A549 (cell line): ENCODE data around the gene SCYGR7.

Experiments used
- BHLHE40 ChIP-seq: IDR thresholded peaks from 2 replicates; pipeline ENCODE4 v1.6.1; 2012; ENCODE audit warnings: low read depth, low read length, inconsistent platforms
- EP300 ChIP-seq, 2 experiments: fragments of >200 bp; sonication (Bioruptor Twin); formaldehyde crosslinking; IDR thresholded peaks; 2 replicates in 1 of 2; 3 replicates in 1 of 2; pipeline ENCODE4 v1.6.1; 2016 to 2017
- ESRRA ChIP-seq: fragments of 150-350 bp; IDR thresholded peaks from 2 replicates; pipeline ENCODE4 v1.6.1; 2014; ENCODE audit warnings: mild to moderate bottlenecking, low read length, borderline replicate concordance
- JUN ChIP-seq, 2 experiments: fragments of >200 bp; sonication (Bioruptor Twin); formaldehyde crosslinking; IDR thresholded peaks; 2 replicates in 1 of 2; 3 replicates in 1 of 2; pipeline ENCODE4 v1.6.1; 2016 to 2017
- JUNB ChIP-seq: fragments of >200 bp; sonication (Bioruptor Twin); formaldehyde crosslinking; IDR thresholded peaks from 2 replicates; pipeline ENCODE4 v1.6.1; 2016
- MAZ ChIP-seq: fragments of 150-350 bp; IDR thresholded peaks from 2 replicates; pipeline ENCODE4 v1.6.1; 2014; ENCODE audit warnings: antibody characterized with exemption, low read depth, low read length, borderline replicate concordance
- POLR2A ChIP-seq: IDR thresholded peaks from 2 replicates; pipeline ENCODE4 v1.6.1; 2012; ENCODE audit warnings: mild to moderate bottlenecking, low read length
- RARB ChIP-seq: fragments of 250-450 bp; sonication (Bioruptor Pico); IDR thresholded peaks from 2 replicates; pipeline ENCODE4 v1.8.0; 2021; ENCODE audit warnings: mild to moderate bottlenecking, moderate library complexity
- RFX5 ChIP-seq: fragments of 450-650 bp; IDR thresholded peaks from 2 replicates; pipeline ENCODE4 v1.7.1; 2014; ENCODE audit warnings: antibody characterized with exemption, mild to moderate bottlenecking, moderate library complexity
- SMC3 ChIP-seq: fragments of >200 bp; sonication (Bioruptor Twin); formaldehyde crosslinking; IDR thresholded peaks from 3 replicates; pipeline ENCODE4 v1.6.1; 2018; ENCODE audit warnings: inconsistent platforms
- ZFP36 ChIP-seq: fragments of 450-650 bp; IDR thresholded peaks from 2 replicates; pipeline ENCODE4 v1.6.1; 2014; ENCODE audit warnings: borderline replicate concordance; ENCODE audit not compliant: partially characterized antibody
- TF ChIP-seq, protein P1 (sequence below): fragments of >200 bp; sonication (Bioruptor Twin); formaldehyde crosslinking; IDR thresholded peaks from 3 replicates; pipeline ENCODE4 v1.5.1; 2016
- TF ChIP-seq, protein P2 (sequence below): fragments of 200-600 bp; sonication (generic); IDR thresholded peaks from 2 replicates; pipeline ENCODE4 v1.6.1; 2016; ENCODE audit warnings: antibody characterized with exemption, mild to moderate bottlenecking, moderate library complexity
- TF ChIP-seq, protein P3 (sequence below): IDR thresholded peaks from 2 replicates; pipeline ENCODE4 v1.6.1; 2012

GRCh38 chr2:227766373-227766883, 38.3 kb downstream of the SCYGR7 start:
- TF ChIP-seq, protein P1, sequence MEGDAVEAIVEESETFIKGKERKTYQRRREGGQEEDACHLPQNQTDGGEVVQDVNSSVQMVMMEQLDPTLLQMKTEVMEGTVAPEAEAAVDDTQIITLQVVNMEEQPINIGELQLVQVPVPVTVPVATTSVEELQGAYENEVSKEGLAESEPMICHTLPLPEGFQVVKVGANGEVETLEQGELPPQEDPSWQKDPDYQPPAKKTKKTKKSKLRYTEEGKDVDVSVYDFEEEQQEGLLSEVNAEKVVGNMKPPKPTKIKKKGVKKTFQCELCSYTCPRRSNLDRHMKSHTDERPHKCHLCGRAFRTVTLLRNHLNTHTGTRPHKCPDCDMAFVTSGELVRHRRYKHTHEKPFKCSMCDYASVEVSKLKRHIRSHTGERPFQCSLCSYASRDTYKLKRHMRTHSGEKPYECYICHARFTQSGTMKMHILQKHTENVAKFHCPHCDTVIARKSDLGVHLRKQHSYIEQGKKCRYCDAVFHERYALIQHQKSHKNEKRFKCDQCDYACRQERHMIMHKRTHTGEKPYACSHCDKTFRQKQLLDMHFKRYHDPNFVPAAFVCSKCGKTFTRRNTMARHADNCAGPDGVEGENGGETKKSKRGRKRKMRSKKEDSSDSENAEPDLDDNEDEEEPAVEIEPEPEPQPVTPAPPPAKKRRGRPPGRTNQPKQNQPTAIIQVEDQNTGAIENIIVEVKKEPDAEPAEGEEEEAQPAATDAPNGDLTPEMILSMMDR, result peak; percentile 91
- TF ChIP-seq SMC3, result peak; percentile 99
- TF ChIP-seq EP300 (IDR thresholded peaks at IDR 0.05), result no peak
- TF ChIP-seq POLR2A, result no peak
- TF ChIP-seq JUNB, result no peak
- TF ChIP-seq, protein P2, sequence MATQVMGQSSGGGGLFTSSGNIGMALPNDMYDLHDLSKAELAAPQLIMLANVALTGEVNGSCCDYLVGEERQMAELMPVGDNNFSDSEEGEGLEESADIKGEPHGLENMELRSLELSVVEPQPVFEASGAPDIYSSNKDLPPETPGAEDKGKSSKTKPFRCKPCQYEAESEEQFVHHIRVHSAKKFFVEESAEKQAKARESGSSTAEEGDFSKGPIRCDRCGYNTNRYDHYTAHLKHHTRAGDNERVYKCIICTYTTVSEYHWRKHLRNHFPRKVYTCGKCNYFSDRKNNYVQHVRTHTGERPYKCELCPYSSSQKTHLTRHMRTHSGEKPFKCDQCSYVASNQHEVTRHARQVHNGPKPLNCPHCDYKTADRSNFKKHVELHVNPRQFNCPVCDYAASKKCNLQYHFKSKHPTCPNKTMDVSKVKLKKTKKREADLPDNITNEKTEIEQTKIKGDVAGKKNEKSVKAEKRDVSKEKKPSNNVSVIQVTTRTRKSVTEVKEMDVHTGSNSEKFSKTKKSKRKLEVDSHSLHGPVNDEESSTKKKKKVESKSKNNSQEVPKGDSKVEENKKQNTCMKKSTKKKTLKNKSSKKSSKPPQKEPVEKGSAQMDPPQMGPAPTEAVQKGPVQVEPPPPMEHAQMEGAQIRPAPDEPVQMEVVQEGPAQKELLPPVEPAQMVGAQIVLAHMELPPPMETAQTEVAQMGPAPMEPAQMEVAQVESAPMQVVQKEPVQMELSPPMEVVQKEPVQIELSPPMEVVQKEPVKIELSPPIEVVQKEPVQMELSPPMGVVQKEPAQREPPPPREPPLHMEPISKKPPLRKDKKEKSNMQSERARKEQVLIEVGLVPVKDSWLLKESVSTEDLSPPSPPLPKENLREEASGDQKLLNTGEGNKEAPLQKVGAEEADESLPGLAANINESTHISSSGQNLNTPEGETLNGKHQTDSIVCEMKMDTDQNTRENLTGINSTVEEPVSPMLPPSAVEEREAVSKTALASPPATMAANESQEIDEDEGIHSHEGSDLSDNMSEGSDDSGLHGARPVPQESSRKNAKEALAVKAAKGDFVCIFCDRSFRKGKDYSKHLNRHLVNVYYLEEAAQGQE, result no peak
- TF ChIP-seq RFX5, result no peak
- TF ChIP-seq RARB (CRISPR knock-in tag), result no peak
- TF ChIP-seq BHLHE40, result no peak
- TF ChIP-seq ESRRA, result 0 out of 2 replicates have a peak, but pooled peaks have one; percentile 45
- TF ChIP-seq, protein P3, sequence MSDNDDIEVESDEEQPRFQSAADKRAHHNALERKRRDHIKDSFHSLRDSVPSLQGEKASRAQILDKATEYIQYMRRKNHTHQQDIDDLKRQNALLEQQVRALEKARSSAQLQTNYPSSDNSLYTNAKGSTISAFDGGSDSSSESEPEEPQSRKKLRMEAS, result no peak; the same call in 1 of the 2 replicates
- no peak for TF ChIP-seq ZFP36
- no peak for TF ChIP-seq JUN (IDR thresholded peaks at IDR 0.05)
- TF ChIP-seq MAZ, result no peak
